NCI-H1436 treated with DMSO at 0.1 percent for 48 hours (cell line): ENCODE results near the gene MYRF.

Experiments used
- DNase-seq: peaks from one replicate; lab custom pipeline; 2025; lab: John Stamatoyannopoulos, UW

The MYRF gene

DNA sequence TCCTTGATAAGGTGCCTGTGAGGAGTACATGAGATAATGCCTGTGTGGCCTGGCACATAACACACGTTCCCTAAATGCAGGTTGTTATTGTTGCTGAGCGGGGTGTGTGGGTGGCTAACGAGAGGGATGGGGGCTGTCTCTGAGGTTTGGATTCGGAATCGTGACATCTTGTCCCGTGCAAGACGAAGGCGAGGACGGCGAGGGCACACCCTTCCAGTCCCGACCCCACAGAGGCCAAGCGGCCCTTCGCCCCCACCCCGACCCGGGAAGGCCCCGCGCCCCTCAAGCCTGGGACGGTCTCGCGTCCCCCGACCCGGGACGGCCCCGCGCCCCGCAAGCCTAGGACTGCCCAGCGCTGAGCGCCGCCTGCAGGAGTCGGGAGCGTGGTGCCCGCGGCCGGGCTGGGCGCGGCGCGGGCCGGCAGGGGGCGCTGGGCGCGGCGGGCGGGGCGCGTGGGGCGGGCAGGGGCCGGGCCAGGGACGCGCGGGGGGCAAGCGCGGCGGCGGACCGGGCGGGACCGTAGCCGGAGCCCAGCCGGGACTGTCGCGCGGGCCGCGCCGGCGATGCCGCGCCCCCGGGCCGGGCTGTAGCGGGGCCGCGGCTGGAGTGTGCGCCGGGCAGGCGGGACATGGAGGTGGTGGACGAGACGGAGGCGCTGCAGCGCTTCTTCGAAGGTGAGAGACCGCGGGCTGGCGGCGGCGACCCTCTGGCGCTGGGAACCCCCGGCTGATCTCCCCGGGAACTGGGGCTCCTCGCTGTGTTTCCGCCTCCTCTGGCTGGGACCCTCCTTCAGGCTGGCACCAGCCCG, at the start of gene MYRF:
TSS of gene MYRF (plus strand) at position 520 of the 808 bp plus-strand sequence. CDS start at position 629, 109 bp downstream.
- DNase-seq, result no peak

DNA sequence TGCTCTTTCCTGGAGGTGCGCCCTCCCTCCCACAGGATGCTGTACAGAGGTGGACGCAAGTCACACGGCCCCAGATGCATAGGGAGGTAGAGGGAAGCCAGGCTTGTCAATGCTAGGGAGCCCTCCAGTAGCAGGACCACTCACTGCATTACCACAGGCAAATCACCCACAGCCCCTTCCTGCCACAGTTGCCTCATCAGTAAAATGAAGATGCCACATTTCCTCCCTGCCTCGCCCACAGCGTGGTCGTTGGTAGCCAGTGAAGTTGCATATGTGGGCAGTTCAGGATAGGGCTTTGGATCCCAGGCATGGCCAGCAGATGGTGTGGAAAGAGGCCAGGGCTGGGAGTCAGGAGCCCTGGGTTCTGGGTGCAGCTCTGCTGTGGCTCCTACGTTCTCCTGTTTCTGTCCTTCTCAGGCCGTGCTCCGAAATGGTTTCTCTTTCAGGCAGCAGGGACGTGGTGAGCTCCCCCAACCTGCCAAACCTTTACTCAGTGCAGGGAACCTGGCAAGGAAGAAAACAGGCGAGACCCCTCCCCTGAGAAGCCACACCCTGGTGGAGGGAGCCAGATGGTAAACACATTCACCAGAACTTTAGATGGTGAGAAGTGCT, 49.6 kb upstream of the MYRF start:
- no peak for DNase-seq

DNA sequence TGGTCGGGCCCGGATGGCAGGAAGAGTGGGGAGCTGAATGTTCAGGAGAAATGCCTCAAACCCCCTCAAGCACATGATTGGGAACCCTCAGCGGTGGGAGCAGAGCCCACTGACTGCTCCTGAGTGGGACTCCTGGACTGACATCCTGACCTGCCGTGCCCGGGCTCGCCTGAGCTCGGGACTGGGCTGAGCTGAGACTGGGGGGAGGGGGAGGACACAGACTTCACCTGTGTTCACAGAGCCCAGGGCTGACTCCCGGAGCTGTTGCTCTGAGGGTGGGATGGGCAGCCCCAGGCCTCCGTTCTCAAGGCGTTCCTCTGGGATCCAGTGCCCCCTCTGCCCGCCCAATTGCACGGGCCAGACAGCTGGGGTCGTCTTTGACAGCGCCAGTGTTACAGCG, 47.6 kb upstream of the MYRF start:
- no peak for DNase-seq

DNA sequence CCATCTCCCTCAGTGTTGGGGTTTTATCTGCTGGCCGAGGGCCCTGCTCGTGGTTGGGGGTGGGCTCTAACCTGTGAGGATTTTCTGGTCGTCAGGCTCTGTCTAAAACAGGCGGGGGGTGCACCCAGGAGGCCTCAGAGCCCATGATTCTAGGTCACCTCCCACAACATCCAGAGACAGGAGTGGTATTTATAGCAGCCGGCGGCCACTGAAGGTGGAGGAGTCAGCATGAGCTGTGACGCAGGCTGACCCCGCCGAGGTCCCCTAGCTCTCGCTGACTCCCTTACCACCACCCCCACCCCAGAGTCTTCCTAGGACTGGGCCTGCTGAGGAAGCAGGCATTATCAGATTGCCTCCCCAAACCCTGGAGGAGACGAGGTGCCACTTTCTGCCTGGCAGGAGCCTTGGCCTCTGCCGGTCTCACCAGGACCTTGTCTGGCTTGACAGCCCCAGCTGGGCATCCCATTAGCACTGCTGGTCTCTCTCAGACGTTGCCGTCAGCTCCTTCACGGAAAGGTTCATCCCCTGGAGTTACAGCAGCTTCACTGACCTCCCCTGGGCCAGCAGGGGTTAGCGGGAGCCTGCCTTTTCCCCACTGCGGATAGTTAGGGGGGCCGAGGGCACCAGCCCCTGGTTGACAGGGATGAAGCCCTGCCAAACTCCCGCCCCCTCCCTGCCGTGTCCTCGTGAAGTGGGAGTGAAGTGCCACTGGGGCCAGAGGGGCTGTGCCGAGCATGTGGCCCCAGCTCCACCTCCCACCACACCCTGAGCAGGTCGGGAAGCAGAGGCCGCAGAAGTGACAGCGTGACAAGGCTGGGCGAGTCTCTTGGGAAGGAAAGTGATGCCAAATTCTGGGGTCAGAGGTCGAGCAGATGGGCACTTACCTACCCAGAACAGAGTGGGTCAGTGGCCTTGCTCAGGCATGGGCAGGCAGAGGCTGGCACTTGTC, 45.7 kb upstream of the MYRF start:
- DNase-seq, result no peak

DNA sequence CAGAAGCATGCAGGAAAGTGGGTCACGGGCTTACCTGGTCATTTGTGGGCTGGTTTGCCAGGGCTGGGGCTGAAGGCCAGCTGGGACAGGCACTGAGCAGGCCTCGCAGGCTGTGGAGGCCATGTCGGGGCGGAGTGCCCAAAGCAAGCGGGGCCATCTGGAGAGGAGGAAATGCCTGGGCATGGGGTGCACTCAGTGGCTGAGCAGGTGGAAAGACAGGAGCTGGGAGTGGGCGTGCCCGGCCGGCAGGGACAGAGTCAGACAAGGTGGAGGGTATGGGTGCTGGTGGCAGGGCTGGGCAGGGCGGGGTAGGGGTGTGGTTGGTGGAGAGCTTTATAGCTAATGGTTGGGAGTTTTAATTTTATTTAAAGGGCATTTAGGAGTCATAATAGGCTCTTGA, 44.9 kb upstream of the MYRF start:
- DNase-seq, result no peak

DNA sequence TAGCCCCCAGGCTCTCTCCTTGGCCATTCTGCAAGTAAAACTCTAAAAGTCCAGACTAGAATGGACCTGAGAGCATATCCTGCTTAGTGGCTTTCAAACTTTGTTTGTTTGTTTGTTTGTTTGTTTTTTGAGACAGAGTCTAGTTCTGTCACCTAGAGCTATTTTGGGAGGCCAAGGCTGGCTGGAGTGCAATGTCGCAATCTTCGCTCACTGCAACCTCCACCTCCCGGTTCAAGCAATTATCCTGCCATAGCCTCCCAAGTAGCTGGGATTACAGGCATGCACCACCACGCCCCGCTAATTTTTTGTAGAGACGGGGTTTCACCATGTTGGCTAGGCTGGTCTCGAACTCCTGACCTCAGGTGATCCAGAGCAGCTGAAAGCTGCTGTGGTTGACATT, 43.3 kb upstream of the MYRF start:
- no peak for DNase-seq

DNA sequence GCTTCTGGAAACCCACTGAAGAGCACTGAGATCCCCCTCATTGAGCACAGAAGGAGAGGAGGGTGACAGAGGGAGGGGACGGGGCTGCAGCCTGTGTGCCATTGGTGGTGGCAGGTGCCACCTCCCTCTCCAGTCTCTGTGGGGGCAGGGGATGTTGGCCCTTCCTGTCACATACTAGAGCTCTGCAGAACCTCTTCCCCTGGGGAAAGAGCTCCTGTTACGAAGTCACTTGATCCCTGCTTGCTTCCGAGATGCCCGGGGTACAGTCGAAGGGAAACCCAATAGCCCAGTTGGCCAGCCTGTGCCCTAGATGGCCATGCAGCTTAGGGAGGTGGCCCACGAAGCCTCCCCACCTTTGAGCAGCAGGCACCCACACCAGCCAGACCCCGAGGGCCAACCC, 42.9 kb upstream of the MYRF start:
- peak; percentile 68 for DNase-seq

DNA sequence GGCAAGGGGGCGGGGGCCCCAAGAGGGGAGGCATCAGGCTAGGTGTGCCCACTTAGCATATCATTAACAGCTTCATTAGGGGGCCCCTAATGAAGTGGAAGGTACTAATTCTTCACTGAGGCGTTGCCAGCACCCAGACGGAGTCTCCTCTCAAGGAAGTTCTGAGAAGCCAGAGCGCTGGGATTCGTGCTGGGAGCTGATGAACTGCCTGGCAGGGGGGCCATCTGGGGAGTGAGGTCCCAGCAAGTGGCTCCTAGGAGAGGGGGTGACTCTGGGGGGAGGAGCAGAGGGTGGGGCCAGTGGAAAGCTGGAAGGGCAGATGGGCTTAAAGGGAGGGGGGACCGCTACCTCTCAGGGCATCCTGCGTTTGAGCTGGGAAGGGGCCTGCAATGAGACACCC, 42.4 kb upstream of the MYRF start:
- no peak for DNase-seq

DNA sequence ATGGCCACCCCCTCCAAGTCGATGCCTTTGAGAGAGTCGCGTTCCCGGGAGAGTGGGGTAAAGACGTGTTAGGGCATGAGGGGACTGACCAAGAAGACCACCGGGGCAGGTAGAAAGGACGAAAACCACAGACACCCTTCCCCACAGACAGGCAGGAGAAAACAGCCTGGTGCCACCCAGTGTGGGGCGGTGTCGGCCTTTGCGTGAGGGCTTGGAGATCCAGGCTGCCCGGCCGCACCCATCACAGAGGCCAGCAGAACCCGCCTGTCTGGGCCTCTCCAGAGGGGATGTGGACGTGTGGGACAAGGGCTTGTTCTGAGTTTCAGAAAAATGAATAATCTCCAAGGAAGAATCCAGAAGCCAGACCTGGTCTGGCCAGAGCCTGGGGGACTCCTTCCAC, 41.4 kb upstream of the MYRF start:
- no peak for DNase-seq

DNA sequence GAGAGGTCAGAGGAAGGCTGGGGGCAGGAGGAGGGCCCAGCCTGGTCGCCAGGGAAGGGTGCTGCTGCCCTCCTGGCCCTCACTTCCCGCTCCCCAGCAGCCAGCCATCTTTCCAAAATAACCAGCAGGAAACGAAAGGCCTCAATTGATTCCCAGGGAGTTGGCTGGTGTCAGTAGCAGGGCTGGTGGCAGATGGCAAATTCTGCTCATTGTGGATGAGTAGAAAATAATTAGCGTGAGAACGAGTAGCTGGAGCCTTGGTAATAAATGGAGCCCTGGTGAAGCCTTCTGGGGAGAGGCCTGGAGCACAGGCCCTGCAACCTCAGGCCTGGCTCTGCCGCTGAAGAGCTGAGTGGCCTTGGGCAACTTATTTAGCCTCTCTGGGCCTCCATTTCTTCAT, 40.9 kb upstream of the MYRF start:
- no peak for DNase-seq

DNA sequence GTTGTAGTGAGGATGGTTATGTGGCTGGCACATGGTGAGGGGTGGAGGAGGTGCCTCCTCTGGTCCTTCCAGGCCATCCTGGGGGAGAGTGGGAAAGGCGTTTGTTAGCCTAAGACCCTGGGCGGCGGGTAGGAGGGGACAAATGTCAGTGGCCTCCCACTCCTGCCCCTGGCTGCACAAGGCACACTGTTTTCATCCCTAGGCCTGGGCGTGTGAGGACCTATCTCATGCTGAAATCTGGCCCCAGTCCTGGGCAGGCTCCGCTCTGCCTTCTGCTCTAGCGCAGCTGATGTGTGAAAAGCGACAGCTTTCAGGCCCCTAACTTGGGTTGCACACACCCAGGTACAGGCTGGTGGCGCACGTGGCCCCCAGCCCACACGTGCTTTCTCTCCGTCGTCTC, 40.1 kb upstream of the MYRF start:
- no peak for DNase-seq

DNA sequence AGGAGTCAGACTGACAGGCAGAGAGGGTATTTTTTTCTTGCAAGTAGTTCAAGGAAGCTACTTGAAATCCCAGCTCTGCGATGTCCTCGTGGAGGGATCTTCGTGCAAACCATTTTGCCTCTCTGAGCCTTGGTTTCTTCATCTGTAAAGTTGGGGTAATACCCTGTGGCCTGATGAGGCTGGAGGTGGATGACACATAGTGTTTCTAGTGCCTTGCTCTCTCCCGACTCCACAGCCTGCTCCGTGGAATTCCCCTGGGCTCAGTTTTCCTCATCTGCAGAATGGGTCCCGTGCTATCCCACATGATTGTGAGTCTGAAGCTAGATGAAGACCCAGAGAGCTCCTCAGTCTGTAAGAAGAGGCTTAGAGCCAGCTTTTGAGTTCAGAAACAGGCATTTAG, 39.6 kb upstream of the MYRF start:
- DNase-seq, result no peak

DNA sequence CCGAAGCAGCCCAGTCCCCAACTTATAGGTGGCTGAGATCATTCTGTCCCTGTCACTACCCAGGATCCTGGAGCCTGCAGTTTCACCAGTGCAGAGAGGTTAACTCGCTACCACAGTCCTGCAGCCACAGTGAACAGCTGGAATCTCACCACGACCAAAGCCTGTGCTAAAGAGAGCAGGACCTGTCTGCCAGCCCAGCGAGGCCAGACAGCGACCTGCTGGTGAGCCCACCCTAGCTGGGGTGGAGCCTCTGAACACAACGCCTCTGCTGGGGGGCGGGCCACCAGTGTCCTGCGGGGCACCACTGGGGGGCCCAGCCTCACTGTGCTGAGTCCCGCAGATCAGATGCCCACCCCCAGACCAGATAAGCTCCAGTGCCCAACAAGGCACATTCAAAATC, 39.0 kb upstream of the MYRF start:
- DNase-seq, result no peak

DNA sequence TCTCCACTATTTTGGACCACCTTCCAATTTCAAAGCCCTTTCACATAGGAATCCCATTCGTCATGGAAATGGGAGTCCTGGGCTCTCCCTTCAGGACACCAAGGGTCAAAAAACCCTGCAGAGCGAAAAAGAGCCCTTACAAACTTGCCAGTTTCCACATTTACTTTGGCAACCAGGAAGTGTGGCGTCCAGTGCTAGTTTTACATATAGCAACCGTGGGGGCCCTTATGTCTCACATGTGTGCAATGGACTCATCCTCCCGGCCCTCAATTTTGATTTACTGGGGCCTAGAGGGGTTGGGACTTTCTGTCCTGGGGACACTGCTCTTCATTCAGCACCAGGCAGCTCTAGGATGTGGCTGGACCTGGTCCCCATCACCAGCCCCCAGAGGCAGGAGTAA, 38.5 kb upstream of the MYRF start:
- DNase-seq, result no peak

DNA sequence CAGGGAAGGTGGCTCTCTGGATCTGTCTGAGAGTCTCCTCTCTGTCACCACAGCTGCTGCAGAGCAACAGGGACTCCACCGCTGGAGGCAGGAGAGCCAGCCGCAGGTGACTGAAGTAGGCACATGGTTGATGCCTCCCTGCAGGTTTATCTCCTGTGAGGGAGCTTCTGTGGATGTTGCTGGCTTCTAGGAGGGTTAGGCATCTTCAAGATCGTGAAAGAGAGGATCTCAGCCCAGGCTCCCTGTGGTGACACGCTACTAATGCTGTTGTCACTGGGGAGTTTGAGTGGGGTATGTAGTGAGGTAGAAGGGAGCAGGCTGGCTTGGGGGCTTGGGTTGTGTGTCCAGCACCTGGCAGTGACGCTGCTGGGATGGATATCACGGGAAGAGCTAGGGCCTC, 38.1 kb upstream of the MYRF start:
- DNase-seq, result no peak

DNA sequence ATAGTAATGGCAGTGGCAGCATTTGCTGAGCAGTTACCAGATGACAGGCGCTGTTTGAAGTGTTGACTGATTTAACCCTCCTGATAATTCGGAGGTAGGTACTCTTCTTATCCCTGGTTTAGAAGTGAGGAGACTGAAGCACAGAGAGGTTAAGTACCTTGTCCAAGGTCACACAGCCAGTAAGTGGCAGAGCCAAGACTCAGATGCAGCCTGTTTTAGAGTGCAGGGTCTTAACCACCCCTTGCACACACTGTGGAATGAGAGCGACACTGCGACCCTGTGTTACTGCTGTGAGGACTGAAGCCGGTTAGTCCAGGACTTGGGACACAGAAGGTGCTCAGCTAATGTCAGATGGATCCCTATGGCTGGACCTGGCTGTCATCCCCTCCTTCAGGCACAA, 37.5 kb upstream of the MYRF start:
- DNase-seq, result no peak

DNA sequence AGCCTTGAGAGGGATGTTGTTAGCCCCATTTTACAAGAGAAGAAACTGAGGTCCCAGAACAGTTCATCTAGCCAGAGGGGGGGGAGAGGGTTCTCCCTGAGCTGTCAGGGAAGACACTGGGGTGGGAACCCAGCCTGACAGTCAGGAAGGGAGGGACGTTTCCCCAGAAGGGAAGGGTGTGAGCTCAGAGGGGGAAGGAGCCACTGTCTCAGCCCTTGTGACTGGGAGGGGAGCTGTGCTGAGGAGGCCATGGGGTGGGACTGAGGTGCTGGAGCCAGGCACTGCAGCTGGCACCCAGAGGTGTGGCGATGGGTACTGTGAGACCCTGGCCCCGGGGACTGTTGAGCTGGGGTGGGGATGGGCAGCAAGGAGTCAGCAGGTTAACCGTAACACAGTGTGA, 36.6 kb upstream of the MYRF start:
- DNase-seq, result no peak

DNA sequence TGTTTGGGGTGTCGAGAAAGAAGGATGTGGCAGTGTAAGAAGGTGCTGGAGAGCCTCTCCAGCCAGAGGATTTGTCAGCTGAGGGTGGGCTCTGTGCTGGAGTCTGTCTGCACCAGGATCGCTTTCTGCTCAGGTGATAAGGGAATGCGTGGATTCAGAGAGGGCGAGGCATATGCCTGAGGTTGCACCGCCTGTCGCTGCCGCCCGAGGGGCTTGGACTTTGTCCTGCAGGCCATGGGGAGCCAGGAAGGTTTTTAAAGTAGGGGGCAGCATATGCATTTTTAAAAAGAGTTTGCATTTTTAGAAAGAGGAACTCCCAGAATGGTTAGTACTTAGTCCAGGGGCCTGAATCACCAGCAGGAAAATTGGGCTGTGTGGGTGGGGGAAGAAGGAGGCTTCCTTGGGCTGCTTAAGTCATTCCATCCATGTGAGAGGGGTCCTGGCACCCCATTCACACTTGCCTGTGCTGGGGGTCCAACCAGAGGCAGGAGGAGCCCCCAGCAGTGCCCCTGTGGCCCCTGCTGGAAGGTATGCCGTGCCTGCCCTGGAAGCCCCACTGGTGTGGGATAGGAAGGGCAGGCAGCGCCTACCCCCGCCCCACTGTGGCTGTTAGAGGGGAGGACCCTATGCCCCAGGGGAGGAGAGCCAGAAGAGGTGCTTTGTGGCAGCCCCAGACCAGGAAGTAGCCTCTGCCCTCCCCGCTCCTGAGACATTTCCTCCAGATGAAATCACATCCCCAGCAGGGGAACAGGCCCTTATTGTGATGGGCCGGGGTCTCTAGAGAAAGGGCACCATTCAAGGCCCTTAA, 35.8 kb upstream of the MYRF start:
- DNase-seq, result no peak

DNA sequence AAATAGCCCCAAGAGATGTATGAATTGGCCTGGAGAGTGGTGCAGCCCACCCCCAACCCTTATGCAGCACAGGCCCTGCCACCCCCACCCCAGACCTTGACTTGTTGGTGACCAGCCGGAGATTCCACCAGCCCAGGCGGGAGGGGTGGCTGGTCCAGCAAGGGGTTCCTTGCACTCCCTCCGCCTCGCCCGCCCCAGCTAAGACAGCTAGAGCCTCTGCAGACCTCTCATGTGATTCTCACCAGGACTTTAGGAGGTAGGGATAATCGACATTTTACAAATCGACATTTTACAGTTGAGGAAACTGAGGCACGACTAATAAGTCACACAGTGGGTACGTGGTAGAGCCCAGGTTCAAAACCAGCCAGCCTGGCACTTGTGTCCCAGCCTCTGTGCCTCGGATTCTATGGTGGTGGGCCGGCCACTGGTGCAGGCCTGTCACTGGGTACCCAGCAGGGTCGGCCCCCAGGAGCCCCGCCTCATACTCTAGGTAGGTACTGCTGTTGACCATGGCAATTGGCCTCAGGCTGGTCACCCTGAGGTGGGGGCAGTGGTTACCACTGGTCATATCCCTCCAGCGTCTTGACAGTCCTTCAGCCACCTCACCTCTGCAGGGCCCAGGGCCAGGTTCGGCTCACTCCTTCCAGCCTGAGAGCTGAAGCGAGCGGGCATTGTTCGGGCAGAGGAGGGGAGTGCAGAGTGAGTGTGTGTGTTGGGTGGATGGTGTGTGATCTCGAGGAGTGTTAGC, 35.0 kb upstream of the MYRF start:
- DNase-seq, result no peak

DNA sequence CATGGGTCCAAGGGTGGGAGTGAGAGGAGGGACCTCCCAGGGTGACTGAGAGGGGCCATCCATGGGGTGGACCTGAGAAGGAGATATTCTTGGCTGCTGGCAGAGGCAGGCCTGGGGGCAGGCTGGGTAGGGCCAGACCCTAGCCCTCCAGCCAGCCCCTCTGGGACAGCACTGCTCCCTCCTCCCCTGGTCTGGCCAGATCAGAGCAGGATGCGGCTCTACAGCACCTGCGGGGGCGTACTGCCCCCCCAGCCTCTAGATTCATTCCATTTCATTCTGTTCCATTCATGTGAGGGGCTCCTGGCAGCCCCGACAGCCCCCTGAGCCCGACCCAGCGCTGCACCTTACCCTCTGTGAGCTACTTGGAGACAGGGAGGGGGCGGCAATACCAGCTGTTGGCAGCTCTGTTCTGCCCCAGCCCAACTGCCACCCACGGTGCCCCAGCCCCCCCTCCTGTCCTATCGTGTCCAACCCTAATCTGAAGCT, 34.3 kb upstream of the MYRF start:
- no peak for DNase-seq
